Measurements from ENCODE around the gene PACS1. TPM values are rescaled to one million over a fixed set of nuclear protein-coding genes. Genes with fewer than 3 reads are reported as not detected.

Gene PACS1
- total RNA-seq, 1 donor from 2014 or later: 86.9 TPM

- FAIRE-seq (no peak), DNase-seq (ENCODE audit: low read depth) (no peak)
- Mint-ChIP-seq H3K27me3 (ENCODE audit: low read depth, unreplicated experiment) (no peaks in the 10 kb centered on the region), H3K36me3 (ENCODE audit: low read depth, unreplicated experiment) (peaks cover 6% of the 10 kb centered on the region), H3K4me1 (ENCODE audit: low read depth, unreplicated experiment) (peaks cover 8% of the 10 kb centered on the region), H3K27ac (ENCODE audit: unreplicated experiment) (no peak overlapping the region), H3K4me3 (ENCODE audit: unreplicated experiment) (no peak overlapping the region), H3K9me3 (ENCODE audit: unreplicated experiment) (no peaks in the 10 kb centered on the region)
- no peaks in the 10 kb centered on the region for H3K27me3 ChIP-seq (ENCODE audit: insufficient read depth, low read length)
- H3K4me3 ChIP-seq (ENCODE audit: insufficient read depth, low read depth, low read length): no peak overlapping the region
- H3K4me1 ChIP-seq (ENCODE audit: insufficient read depth, low read length): peaks cover 7% of the 10 kb centered on the region
- no peak overlapping the region for H3K4me2 ChIP-seq (ENCODE audit: low read length)
- peaks cover 52% of the 10 kb centered on the region for H4K20me1 ChIP-seq (ENCODE audit: insufficient read depth, low read length)
- H3K9me3 ChIP-seq (ENCODE audit: insufficient read depth, low read depth, low read length): no peaks in the 10 kb centered on the region
- no peak overlapping the region for H3K9ac ChIP-seq (ENCODE audit: low read length)
- peaks cover 9% of the 10 kb centered on the region for H3K79me2 ChIP-seq (ENCODE audit: insufficient read depth, low read length)
- TF ChIP-seq EZH2 (IDR thresholded peaks at IDR 0.05; ENCODE audit: insufficient read depth, low read length) (no peak), CTCF (IDR thresholded peaks at IDR 0.05; ENCODE audit: insufficient read depth, low read depth, low read length) (no peak)
- no peak overlapping the region for H3K27ac ChIP-seq (ENCODE audit: low read depth, low read length)
- no peak overlapping the region for H2AFZ ChIP-seq (ENCODE audit: low read depth, low read length)
- H3K36me3 ChIP-seq (ENCODE audit: insufficient read depth, low read length): no peaks in the 10 kb centered on the region
Measured at GRCh38 chr11:66168289-66168688, 98.2 kb downstream of the PACS1 start.

GRCh38 chr11:66172146-66172545, 102.1 kb downstream of the PACS1 start:
- Mint-ChIP-seq H3K27me3 (ENCODE audit: low read depth, unreplicated experiment) (no peaks in the 10 kb centered on the region), H3K36me3 (ENCODE audit: low read depth, unreplicated experiment) (peaks cover 6% of the 10 kb centered on the region), H3K4me3 (ENCODE audit: unreplicated experiment) (no peak overlapping the region), H3K4me1 (ENCODE audit: low read depth, unreplicated experiment) (peaks cover 11% of the 10 kb centered on the region), H3K9me3 (ENCODE audit: unreplicated experiment) (no peaks in the 10 kb centered on the region), H3K27ac (ENCODE audit: unreplicated experiment) (peak overlapping the region; percentile 2)
- no peak overlapping the region for H3K4me3 ChIP-seq (ENCODE audit: insufficient read depth, low read depth, low read length)
- peak overlapping the region; percentile 65 for H3K4me2 ChIP-seq (ENCODE audit: low read length)
- no peaks in the 10 kb centered on the region for H3K9me3 ChIP-seq (ENCODE audit: insufficient read depth, low read depth, low read length)
- H2AFZ ChIP-seq (ENCODE audit: low read depth, low read length): no peak overlapping the region
- peaks cover 7% of the 10 kb centered on the region for H3K4me1 ChIP-seq (ENCODE audit: insufficient read depth, low read length)
- peak overlapping the region; percentile 29 for H3K27ac ChIP-seq (ENCODE audit: low read depth, low read length)
- H4K20me1 ChIP-seq (ENCODE audit: insufficient read depth, low read length): peaks cover 40% of the 10 kb centered on the region
- peaks cover 24% of the 10 kb centered on the region for H3K79me2 ChIP-seq (ENCODE audit: insufficient read depth, low read length)
- FAIRE-seq (no peak), DNase-seq (ENCODE audit: low read depth) (peak; percentile 81)
- TF ChIP-seq CTCF (IDR thresholded peaks at IDR 0.05; ENCODE audit: insufficient read depth, low read depth, low read length): no peak
- no peak for TF ChIP-seq EZH2 (IDR thresholded peaks at IDR 0.05; ENCODE audit: insufficient read depth, low read length)
- H3K27me3 ChIP-seq (ENCODE audit: insufficient read depth, low read length): no peaks in the 10 kb centered on the region
- no peak overlapping the region for H3K9ac ChIP-seq (ENCODE audit: low read length)
- H3K36me3 ChIP-seq (ENCODE audit: insufficient read depth, low read length): no peaks in the 10 kb centered on the region

DNA sequence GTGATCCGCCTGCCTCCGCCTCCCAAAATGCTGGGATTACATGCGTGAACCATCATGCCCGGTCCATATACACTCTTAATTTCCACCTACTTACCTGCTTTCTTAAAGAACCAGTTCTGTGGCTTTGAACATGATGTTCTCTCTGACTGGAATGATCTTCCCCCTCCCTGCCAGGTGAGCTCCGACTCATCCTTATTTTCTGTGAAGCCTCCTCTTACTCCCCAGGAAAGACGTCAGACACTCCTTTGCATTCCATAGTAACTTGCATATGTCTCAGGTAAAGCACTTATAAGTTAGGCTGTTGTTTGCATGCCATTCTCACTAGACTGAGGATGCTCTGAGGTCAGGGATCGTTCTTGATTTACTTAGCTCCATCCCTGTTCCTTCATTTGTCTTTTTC, 106.6 kb downstream of the PACS1 start:
- DNase-seq (ENCODE audit: low read depth) (no peak), FAIRE-seq (no peak)
- H3K9me3 Mint-ChIP-seq (ENCODE audit: unreplicated experiment): no peaks in the 10 kb centered on the region
- Histone ChIP-seq H3K9ac (ENCODE audit: low read length) (no peak overlapping the region), H3K27ac (ENCODE audit: low read depth, low read length) (no peak overlapping the region), H3K9me3 (ENCODE audit: insufficient read depth, low read depth, low read length) (no peaks in the 10 kb centered on the region), H3K4me2 (ENCODE audit: low read length) (no peak overlapping the region), H4K20me1 (ENCODE audit: insufficient read depth, low read length) (peaks cover 31% of the 10 kb centered on the region), H3K4me3 (ENCODE audit: insufficient read depth, low read depth, low read length) (no peak overlapping the region), H3K27me3 (ENCODE audit: insufficient read depth, low read length) (no peaks in the 10 kb centered on the region), H3K36me3 (ENCODE audit: insufficient read depth, low read length) (no peaks in the 10 kb centered on the region), H3K4me1 (ENCODE audit: insufficient read depth, low read length) (peaks cover 7% of the 10 kb centered on the region), H3K79me2 (ENCODE audit: insufficient read depth, low read length) (peaks cover 25% of the 10 kb centered on the region), H2AFZ (ENCODE audit: low read depth, low read length) (no peak overlapping the region)
- no peaks in the 10 kb centered on the region for H3K27me3 Mint-ChIP-seq (ENCODE audit: low read depth, unreplicated experiment)
- TF ChIP-seq EZH2 (IDR thresholded peaks at IDR 0.05; ENCODE audit: insufficient read depth, low read length) (no peak), CTCF (IDR thresholded peaks at IDR 0.05; ENCODE audit: insufficient read depth, low read depth, low read length) (no peak)
- H3K4me3 Mint-ChIP-seq (ENCODE audit: unreplicated experiment): no peak overlapping the region
- peaks cover 6% of the 10 kb centered on the region for H3K36me3 Mint-ChIP-seq (ENCODE audit: low read depth, unreplicated experiment)
- H3K27ac Mint-ChIP-seq (ENCODE audit: unreplicated experiment): no peak overlapping the region
- peaks cover 14% of the 10 kb centered on the region for H3K4me1 Mint-ChIP-seq (ENCODE audit: low read depth, unreplicated experiment)

Data from astrocyte (in vitro differentiated cells and primary cell).